HepG2 (cell line): Measurements from ENCODE around the gene NUPR2.

Experiments used
- CEBPB ChIP-seq: IDR thresholded peaks from 2 replicates; pipeline ENCODE4 v1.6.1; 2011; ENCODE audit warnings: low read depth, low read length, improper control_type of control experiment, borderline replicate concordance
- MBD4 ChIP-seq: IDR thresholded peaks from 2 replicates; pipeline ENCODE4 v1.6.1; 2012; ENCODE audit warnings: low read length, inconsistent platforms, borderline replicate concordance
- NONO ChIP-seq, 2 experiments: fragments of 450-650 bp in 1 of 2; sonication (generic) in 1 of 2; formaldehyde crosslinking in 1 of 2; IDR thresholded peaks in 1 of 2; conservative IDR thresholded peaks in 1 of 2; 2 replicates each; pipeline versions ENCODE4 v1.6.1 to v1.8.0; 2017 to 2022; ENCODE audit warnings: mild to moderate bottlenecking in 1 of 2, missing genetic modification reagents in 1 of 2, moderate library complexity in 1 of 2
- NR2C2 ChIP-seq: sonication (generic); formaldehyde crosslinking; IDR thresholded peaks from 2 replicates; pipeline ENCODE4 v1.4.0; 2020; ENCODE audit warnings: missing genetic modification reagents, mild to moderate bottlenecking, moderate library complexity, borderline replicate concordance
- RFX5 ChIP-seq: IDR thresholded peaks from 2 replicates; pipeline ENCODE4 v1.6.1; 2011; ENCODE audit warnings: low read depth, low read length, improper control_type of control experiment
- SAFB2 ChIP-seq: sonication (generic); formaldehyde crosslinking; IDR thresholded peaks from 2 replicates; pipeline ENCODE4 v1.5.1; 2020; ENCODE audit warnings: missing genetic modification reagents, low read depth, mild to moderate bottlenecking, borderline replicate concordance
- TSC22D2 ChIP-seq: sonication (generic); formaldehyde crosslinking; IDR thresholded peaks from 2 replicates; pipeline ENCODE4 v1.5.1; 2020; ENCODE audit warnings: missing genetic modification reagents, mild to moderate bottlenecking, borderline replicate concordance
- TF ChIP-seq, protein P1 (sequence below): sonication (generic); formaldehyde crosslinking; IDR thresholded peaks from 2 replicates; pipeline ENCODE4 v1.5.0; 2020; ENCODE audit warnings: mild to moderate bottlenecking, missing genetic modification reagents

DNA sequence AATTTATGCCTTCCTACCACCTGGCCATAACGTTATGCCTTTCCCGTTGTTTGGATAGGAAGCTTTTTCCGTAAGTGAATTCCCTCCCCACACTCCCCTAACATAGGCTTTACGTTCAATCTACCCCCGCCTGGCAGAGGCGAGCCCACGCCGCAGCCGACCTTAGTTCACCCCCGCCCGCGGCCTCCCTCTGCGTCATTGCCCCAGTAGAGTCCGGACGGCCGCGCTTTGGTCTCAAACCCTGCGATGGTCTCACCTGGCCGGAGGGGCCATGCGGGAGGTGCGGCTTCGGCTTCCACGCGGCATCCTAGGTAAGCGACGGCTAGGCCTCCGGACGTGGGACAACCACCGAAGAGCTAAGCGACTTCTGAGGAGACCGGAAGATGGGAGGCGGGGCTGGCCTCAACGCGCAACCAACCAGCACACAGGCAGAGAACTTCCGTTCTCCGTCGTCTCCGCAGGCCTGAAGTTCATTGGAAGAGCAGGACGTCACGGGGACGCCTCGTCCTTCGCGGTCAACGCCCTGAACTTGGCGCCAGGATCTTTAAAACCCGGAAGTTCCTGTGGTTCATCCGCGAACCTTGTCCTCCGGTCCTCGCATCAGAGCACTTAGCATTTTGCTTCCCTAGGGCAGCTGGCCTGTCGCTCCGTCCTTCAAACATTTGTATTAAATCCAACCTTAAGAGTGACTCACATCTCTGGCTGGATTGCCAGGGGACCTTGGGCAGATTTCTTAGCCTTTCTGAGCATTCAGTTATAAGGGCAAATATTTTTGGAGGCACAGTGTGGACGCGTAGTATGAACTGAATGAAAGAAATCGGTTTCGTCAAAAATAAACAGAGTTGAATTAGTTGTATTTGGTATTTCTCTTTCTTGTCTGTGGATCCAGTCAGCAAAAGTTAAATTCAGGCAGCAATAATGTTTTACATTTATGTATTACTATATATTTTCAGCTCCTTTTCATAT, 9.8 kb downstream of the NUPR2 start, which contains the start of gene CHCHD2:
- TF ChIP-seq RFX5 (peak; percentile 8; the same call in 1 of the 2 replicates), NR2C2 (peak; percentile 95), MBD4 (no peak), CEBPB (no peak), TSC22D2 (CRISPR knock-in tag) (peak; percentile 70; the same call in 1 of the 2 replicates), NONO (IDR thresholded peaks at IDR 0.05) (no peak), NONO (CRISPR knock-in tag; conservative IDR thresholded peaks at IDR 0.05) (peak; percentile 92), SAFB2 (CRISPR knock-in tag) (peak; percentile 44; the same call in 1 of the 2 replicates)
- TF ChIP-seq, protein P1, sequence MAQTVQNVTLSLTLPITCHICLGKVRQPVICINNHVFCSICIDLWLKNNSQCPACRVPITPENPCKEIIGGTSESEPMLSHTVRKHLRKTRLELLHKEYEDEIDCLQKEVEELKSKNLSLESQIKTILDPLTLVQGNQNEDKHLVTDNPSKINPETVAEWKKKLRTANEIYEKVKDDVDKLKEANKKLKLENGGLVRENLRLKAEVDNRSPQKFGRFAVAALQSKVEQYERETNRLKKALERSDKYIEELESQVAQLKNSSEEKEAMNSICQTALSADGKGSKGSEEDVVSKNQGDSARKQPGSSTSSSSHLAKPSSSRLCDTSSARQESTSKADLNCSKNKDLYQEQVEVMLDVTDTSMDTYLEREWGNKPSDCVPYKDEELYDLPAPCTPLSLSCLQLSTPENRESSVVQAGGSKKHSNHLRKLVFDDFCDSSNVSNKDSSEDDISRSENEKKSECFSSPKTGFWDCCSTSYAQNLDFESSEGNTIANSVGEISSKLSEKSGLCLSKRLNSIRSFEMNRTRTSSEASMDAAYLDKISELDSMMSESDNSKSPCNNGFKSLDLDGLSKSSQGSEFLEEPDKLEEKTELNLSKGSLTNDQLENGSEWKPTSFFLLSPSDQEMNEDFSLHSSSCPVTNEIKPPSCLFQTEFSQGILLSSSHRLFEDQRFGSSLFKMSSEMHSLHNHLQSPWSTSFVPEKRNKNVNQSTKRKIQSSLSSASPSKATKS (CRISPR knock-in tag) = no peak
